Keratinocyte (primary cell): ENCODE results near the gene ETFA.

Source experiments
- EZH2 ChIP-seq: IDR thresholded peaks from one replicate; pipeline ENCODE4 v1.6.1; 2012; ENCODE audit warnings: inconsistent platforms, mild to moderate bottlenecking, low read length, moderate library complexity
- TF ChIP-seq, protein P1 (sequence below), 3 experiments: IDR thresholded peaks in 1 of 3; conservative IDR thresholded peaks in 1 of 3; optimal IDR thresholded peaks in 1 of 3; 2 replicates in 2 of 3; 3 replicates in 1 of 3; pipeline versions ENCODE3 to v1.5.1; 2011; ENCODE audit warnings: low read length in 3 of 3, mild to moderate bottlenecking in 3 of 3, moderate library complexity in 2 of 3, control low read depth in 1 of 3, inconsistent platforms in 1 of 3; ENCODE audit not compliant: insufficient read depth in 2 of 3; ENCODE audit errors: extremely low read depth in 1 of 3

- TF ChIP-seq, protein P1, sequence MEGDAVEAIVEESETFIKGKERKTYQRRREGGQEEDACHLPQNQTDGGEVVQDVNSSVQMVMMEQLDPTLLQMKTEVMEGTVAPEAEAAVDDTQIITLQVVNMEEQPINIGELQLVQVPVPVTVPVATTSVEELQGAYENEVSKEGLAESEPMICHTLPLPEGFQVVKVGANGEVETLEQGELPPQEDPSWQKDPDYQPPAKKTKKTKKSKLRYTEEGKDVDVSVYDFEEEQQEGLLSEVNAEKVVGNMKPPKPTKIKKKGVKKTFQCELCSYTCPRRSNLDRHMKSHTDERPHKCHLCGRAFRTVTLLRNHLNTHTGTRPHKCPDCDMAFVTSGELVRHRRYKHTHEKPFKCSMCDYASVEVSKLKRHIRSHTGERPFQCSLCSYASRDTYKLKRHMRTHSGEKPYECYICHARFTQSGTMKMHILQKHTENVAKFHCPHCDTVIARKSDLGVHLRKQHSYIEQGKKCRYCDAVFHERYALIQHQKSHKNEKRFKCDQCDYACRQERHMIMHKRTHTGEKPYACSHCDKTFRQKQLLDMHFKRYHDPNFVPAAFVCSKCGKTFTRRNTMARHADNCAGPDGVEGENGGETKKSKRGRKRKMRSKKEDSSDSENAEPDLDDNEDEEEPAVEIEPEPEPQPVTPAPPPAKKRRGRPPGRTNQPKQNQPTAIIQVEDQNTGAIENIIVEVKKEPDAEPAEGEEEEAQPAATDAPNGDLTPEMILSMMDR (optimal IDR thresholded peaks at IDR 0.05 in 1 of 3, IDR thresholded peaks at IDR 0.05 in 1 of 3, conservative IDR thresholded peaks at IDR 0.05 in 1 of 3; ENCODE audit: extremely low read depth in 1 of 3, insufficient read depth in 2 of 3, low read length in 3 of 3) = peak; percentile 16 to 47 (median 33)
- no peak for TF ChIP-seq EZH2
Observed at GRCh38 chr15:76235186-76235826, 76.0 kb downstream of the ETFA start.
